Inflammatory macrophage (primary cell): ENCODE measurements around the gene PDE4B.
"Not testable (repeated sequence)": the region's sequence is repeated elsewhere in the genome, so short reads cannot be mapped to it uniquely, and the experiment has no call there.

Experiments used
- DNase-seq, 2 donors: peaks; one replicate each; pipeline ENCODE4 v3.0.0-alpha.2; 2020 to 2022

Gene PDE4B

GRCh38 chr1:66294707-66295370, 502.1 kb downstream of the PDE4B start:
- DNase-seq = no peak

DNA sequence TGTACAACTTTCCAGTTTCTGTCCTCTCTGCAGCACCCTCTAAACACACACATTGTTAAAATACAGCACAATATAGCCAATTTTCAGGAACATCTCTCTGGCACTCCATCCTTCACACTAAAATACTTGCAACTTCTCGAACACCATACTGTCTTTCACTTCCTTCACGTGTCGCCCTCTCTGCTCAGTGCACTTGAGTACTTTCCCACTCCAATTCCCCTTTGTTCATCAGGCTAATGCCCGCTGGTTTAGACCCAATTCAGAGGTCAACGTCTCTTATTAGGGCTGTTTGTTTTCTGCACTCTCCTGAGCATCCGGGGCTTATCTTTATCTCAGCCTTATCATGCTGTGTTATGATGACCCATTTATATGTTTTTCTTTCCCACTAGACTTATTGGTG, 503.1 kb downstream of the PDE4B start:
- no peak for DNase-seq

- peak; percentile 58 to 79 for DNase-seq
Measured at GRCh38 chr1:66296370-66296769, 503.7 kb downstream of the PDE4B start.

DNA sequence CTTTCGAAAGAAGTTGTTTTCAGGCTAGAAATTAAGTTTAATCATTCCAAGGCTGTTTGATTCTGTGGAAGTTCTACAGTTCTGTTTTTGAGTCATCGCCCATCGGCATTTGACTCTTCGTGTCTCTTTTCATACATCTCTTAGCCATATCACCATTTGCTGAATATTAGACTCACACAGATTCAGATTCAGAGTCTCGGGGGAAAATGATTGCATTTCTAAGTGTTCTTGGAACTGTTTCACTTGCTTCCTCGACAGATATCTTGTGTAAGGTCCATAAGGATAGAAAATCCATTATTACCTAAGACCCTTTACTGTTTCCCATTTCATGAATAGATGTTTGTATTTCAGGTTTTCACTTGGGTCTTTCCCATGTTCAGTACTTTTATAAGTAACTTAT, 504.3 kb downstream of the PDE4B start:
- DNase-seq = no peak

DNA sequence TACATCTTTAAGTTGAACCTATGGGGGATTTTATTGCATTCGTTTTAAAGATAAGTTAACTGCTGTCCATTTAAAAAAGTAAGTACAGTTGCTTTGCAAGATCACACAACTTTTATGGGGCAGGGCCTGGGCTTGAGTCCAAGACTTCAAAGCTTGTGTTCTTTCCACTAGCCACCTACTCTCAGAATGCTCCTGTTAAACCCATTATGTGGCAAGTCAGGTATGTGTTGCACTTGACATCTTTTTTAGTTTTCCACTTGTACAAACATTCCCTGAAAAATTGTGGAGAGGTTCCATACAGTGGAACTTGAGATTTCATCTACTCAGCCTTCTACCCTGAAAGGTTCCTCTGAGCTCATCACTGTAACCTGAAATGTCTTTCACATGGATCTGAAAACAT, 505.8 kb downstream of the PDE4B start:
- DNase-seq = no peak

GRCh38 chr1:66300280-66300971, 507.7 kb downstream of the PDE4B start:
- DNase-seq = no peak

DNA sequence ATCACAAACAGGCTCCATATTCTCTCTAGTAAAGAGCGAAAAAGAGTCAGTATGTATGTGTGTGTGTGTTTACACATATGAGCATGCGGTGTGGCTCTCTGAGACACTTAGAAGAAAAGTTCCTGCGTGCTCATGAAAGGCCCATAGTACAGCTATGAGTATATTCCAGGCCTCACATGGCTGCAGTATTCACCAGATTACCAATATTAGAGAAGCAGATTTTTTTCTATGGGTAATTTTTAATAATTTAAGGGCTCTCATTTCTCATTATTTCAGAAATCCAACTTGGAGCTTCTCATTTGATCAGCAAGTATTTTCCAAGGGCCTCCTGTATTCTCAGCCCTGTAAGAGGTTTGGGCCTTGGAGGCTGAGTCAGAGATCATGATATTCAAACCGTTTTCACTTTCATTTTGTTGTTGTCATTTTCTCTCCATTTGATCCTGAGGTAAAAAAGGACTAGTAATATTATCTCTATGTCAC, 508.3 kb downstream of the PDE4B start:
- DNase-seq = peak in 1 of 2 donors; percentile 37

DNA sequence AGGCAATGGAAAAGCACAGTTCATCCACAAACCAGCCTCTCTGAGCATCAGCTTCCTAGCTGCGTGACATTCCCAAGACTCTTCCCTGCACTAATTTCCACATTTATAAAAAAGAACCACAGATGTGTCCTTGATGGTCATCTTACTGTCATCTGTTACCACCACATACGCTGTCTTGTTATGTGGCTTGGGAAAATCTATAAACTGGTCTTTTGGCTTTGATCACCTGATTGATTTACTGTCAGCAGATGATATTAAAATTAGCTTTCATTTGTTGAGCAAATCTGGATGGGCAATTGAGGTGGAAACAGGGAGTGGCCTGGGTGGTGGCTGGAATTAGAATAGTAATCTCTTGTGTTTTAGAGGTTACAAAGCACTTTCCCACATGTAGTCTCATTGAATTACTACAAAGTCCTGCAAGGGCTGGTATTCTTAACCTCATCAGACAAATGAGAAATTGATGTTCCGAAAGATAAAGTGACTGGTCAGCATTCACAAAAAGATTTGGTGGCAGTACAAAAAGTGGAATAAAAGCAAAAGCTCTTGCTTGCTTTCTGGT, 509.6 kb downstream of the PDE4B start:
- DNase-seq = no peak

GRCh38 chr1:66302815-66303214, 510.1 kb downstream of the PDE4B start:
- no peak for DNase-seq

DNA sequence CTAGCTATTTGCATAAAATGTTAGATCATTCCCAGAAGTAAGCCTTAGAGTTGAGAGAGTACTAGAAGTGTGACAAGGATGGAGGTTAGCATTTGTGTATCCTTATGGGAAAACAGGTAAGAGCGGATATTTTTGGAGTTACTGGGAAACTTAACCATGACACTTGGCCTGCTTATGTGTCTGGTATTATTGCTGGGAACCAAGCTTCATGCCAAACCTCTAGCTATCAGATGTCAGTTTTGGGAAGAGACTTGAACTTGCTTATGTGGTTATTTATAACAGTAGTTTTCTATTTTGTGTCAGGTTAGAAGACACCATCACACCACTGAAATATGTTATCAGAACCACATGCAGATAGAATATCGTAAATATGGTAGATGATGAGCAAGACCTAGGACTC, 511.0 kb downstream of the PDE4B start:
- DNase-seq = no peak

DNA sequence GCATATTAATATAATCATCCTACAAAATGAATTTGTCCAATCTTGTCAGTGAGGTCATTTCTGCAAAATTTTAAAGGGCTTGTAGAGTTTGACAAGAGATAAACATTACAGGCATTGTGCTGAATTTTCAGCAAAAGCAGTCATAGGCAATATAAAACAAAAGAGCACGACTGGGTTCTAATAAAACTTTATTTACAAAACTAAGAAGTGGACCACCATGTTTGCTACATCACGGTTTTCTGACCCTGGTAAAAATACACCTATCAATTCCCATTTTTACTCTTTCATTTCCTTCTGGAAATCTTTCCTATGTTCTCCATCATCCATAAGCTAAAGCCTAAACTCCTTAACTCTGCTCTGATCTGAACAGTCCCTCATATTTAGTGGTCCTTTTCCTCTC, 511.4 kb downstream of the PDE4B start:
- DNase-seq = no peak

GRCh38 chr1:66305927-66306326, 513.2 kb downstream of the PDE4B start:
- no peak for DNase-seq

GRCh38 chr1:66309006-66309741, 516.5 kb downstream of the PDE4B start:
- no peak for DNase-seq

DNA sequence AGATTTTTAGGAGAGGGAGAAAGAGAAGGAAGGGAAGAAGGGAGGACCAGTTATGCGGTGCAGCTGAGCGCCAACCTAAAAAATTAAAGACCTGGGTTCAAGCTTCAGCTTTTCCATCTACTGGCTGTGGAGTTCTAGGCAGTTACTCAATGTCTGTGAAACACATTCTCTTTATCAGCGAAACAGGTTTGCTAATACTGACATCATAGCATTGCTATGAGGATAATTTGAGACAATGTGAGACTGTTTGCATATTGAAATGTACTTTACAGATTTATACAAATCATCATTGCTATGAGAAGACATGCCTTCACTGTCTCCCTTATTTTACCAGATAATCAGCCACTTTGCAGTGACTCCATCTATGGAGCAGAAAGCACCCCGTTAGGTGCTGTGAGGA, 518.4 kb downstream of the PDE4B start:
- DNase-seq = no peak

DNA sequence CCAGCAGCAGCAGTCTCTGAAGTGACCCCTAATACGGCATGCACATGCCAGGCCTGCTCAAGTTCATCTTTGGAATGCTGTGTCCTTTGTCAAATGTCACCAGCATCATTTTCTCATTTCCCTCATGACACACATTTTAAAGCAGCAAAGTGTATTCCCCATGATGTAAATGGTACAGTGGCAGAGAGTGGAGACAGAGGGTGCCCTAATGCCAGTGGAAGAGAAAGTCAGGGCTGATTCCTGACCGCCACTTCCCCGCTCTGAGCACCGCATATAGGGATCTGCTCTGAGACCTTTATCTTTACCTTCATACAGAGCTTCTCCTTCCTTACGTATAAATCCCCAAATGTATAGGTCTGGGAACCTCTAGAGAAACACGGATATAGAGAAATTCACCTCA, 518.9 kb downstream of the PDE4B start:
- no peak for DNase-seq

- DNase-seq = peak in 1 of 2 donors; percentile 20
Measured at GRCh38 chr1:66312271-66312990, 519.7 kb downstream of the PDE4B start.

GRCh38 chr1:66313429-66313828, 520.7 kb downstream of the PDE4B start:
- DNase-seq = no peak

DNA sequence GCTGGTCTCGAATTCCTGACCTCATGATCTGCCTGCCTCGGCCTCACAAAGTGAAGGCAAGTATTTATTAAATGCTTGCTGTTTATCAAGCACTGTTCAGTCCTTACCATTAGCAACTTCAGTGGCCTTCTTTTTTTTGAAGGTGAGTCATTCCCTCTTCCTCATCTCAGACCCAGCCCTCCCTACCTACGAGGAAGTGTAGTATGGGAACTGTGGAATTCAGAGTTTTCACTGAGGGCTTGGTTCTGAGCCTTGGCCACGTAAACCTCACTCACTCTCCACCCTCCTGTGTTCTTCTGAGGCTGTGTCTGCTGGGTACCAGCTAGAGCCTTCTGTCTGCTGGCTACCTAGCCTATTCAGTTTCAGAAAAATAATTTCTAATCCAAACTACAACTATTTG, 523.0 kb downstream of the PDE4B start:
- DNase-seq = peak; percentile 17 to 51

DNA sequence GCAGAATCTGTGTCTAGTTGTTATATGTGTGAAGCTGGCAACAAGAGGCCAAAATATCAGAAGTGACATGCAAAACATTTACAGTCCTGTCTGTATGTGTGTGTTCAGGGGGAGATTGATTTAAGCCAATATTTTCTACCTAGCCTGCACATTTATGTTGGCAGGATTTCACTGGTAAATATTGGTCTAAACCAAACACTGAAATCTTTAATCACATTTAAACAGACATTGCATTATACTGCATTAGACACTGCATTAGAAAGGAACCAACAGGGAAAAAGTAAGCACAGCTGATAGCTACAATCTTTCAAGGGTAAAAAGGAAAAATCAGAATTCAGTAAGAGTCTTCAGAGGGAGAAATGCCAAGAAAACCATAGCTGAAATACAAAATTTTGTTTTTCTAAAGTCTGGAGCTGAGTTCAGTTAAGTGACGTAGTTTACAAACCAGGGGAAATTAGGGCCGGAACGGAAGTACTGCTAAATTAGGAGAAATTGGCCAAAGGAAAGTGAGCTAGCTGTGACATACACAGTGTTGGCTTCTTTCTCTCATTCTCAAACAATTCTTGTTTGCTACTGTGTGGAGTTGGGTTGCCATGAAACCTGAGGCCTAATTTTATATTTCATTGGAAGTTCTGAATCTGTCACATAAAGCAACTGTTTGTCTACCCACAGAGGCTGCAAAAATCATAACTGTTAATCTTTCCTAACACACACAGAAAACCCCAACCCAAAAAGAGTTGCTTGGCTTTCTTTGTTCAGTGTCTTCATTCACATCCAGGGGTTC, 524.0 kb downstream of the PDE4B start:
- DNase-seq = peak in 1 of 2 donors; percentile 39

GRCh38 chr1:66317248-66317515, 524.5 kb downstream of the PDE4B start:
- DNase-seq = no peak

GRCh38 chr1:66320231-66320630, 527.5 kb downstream of the PDE4B start:
- no peak for DNase-seq

GRCh38 chr1:66322462-66322861, 529.8 kb downstream of the PDE4B start:
- not testable (repeated sequence) for DNase-seq
